Measurements from ENCODE around the gene KIFC3.
"Not testable (repeated sequence)": the region's sequence is repeated elsewhere in the genome, so short reads cannot be mapped to it uniquely, and the experiment has no call there.

GRCh38 chr16:57835439-57835838 is 33.1 kb upstream of the KIFC3 start:
- not testable (repeated sequence) for TF ChIP-seq CTCF, POLR2A (IDR thresholded peaks at IDR 0.05)
